ES-I3 (cell line): ENCODE data around the gene LKAAEAR1.

ENCODE experiments used
- H3K36me3 ChIP-seq: 2 replicates; pipeline ENCODE4 v1.6.1; 2013; ENCODE audit warnings: mild to moderate bottlenecking, low read length, control low read depth, moderate library complexity; ENCODE audit not compliant: insufficient read depth
- H3K4me1 ChIP-seq: 2 replicates; pipeline ENCODE4 v1.6.1; 2013; ENCODE audit warnings: mild to moderate bottlenecking, control low read depth, low read length; ENCODE audit not compliant: insufficient read depth
- H3K9ac ChIP-seq: 2 replicates; pipeline ENCODE4 v1.6.1; 2013; ENCODE audit warnings: low read depth, mild to moderate bottlenecking, low read length, moderate library complexity
- H3K9me3 ChIP-seq: 2 replicates; pipeline ENCODE4 v1.6.1; 2013; ENCODE audit warnings: mild to moderate bottlenecking, low read length, moderate library complexity; ENCODE audit not compliant: control insufficient read depth, insufficient read depth

The LKAAEAR1 gene

GRCh38 chr20:64053841-64054661 is 30.1 kb downstream of the LKAAEAR1 start:
- H3K4me1 ChIP-seq: peaks cover 19% of the 10 kb centered on the region; the same call in 1 of the 2 replicates

GRCh38 chr20:64052987-64053840 is 31.0 kb downstream of the LKAAEAR1 start:
- H3K4me1 ChIP-seq: peaks cover 19% of the 10 kb centered on the region; the same call in 1 of the 2 replicates
- H3K9ac ChIP-seq: no peak overlapping the region
- H3K36me3 ChIP-seq: no peaks in the 10 kb centered on the region
- H3K9me3 ChIP-seq: no peaks in the 10 kb centered on the region

More at GRCh38 chr20:64053841-64054661, 30.1 kb downstream of the LKAAEAR1 start:
- H3K9ac ChIP-seq: no peak overlapping the region
- H3K9me3 ChIP-seq: no peaks in the 10 kb centered on the region
- no peaks in the 10 kb centered on the region for H3K36me3 ChIP-seq

GRCh38 chr20:64052326-64052722 is 31.9 kb downstream of the LKAAEAR1 start:
- H3K4me1 ChIP-seq: peaks cover 16% of the 10 kb centered on the region; the same call in 1 of the 2 replicates
- no peaks in the 10 kb centered on the region for H3K36me3 ChIP-seq
- no peak overlapping the region for H3K9ac ChIP-seq
- no peaks in the 10 kb centered on the region for H3K9me3 ChIP-seq

- Histone ChIP-seq H3K36me3 (no peaks in the 10 kb centered on the region), H3K9me3 (no peaks in the 10 kb centered on the region), H3K9ac (no peak overlapping the region), H3K4me1 (peaks cover 12% of the 10 kb centered on the region; the same call in 1 of the 2 replicates)
These were observed 32.5 kb downstream of the LKAAEAR1 start for GRCh38 chr20:64051561-64052325.

GRCh38 chr20:64051033-64051452 is 33.2 kb downstream of the LKAAEAR1 start:
- Histone ChIP-seq H3K4me1 (peaks cover 12% of the 10 kb centered on the region; the same call in 1 of the 2 replicates), H3K9ac (no peak overlapping the region), H3K36me3 (no peaks in the 10 kb centered on the region), H3K9me3 (no peaks in the 10 kb centered on the region)

GRCh38 chr20:64050261-64051032 is 33.8 kb downstream of the LKAAEAR1 start:
- peaks cover 16% of the 10 kb centered on the region; the same call in 1 of the 2 replicates for H3K4me1 ChIP-seq
- no peaks in the 10 kb centered on the region for H3K36me3 ChIP-seq
- no peak overlapping the region for H3K9ac ChIP-seq
- H3K9me3 ChIP-seq: no peaks in the 10 kb centered on the region

GRCh38 chr20:64049878-64050260 is 34.3 kb downstream of the LKAAEAR1 start:
- H3K4me1 ChIP-seq: peaks cover 22% of the 10 kb centered on the region; the same call in 1 of the 2 replicates
- H3K9me3 ChIP-seq: no peaks in the 10 kb centered on the region
- no peaks in the 10 kb centered on the region for H3K36me3 ChIP-seq
- no peak overlapping the region; the same call in 1 of the 2 replicates for H3K9ac ChIP-seq

- H3K9me3 ChIP-seq: no peaks in the 10 kb centered on the region
- peak within 1 kb of the TSS; percentile 37 for H3K9ac ChIP-seq
- peaks cover 25% of the 10 kb centered on the region; the same call in 1 of the 2 replicates for H3K4me1 ChIP-seq
- H3K36me3 ChIP-seq: no peaks in the 10 kb centered on the region
These were observed 34.9 kb downstream of the LKAAEAR1 start, which contains the start of gene SOX18 for GRCh38 chr20:64049060-64049877. TSS of gene SOX18 (minus strand) at chr20:64049639. CDS start at chr20:64049516, 123 bp downstream.

- Histone ChIP-seq H3K36me3 (no peaks in the 10 kb centered on the region), H3K9me3 (no peaks in the 10 kb centered on the region), H3K4me1 (peaks cover 19% of the 10 kb centered on the region; the same call in 1 of the 2 replicates), H3K9ac (peak overlapping the region; percentile 37)
These were observed 35.7 kb downstream of the LKAAEAR1 start for GRCh38 chr20:64048402-64049044.

- Histone ChIP-seq H3K9ac (peak overlapping the region; percentile 37), H3K4me1 (peaks cover 18% of the 10 kb centered on the region; the same call in 1 of the 2 replicates), H3K9me3 (no peaks in the 10 kb centered on the region), H3K36me3 (no peaks in the 10 kb centered on the region)
These were observed 36.2 kb downstream of the LKAAEAR1 start for GRCh38 chr20:64047968-64048401.

GRCh38 chr20:64047046-64047389 is 37.2 kb downstream of the LKAAEAR1 start:
- Histone ChIP-seq H3K9ac (no peak overlapping the region), H3K9me3 (no peaks in the 10 kb centered on the region), H3K4me1 (peaks cover 18% of the 10 kb centered on the region; the same call in 1 of the 2 replicates), H3K36me3 (no peaks in the 10 kb centered on the region)

GRCh38 chr20:64045346-64046011 is 38.7 kb downstream of the LKAAEAR1 start:
- Histone ChIP-seq H3K4me1 (peaks cover 18% of the 10 kb centered on the region; the same call in 1 of the 2 replicates), H3K9ac (no peak overlapping the region), H3K9me3 (no peaks in the 10 kb centered on the region), H3K36me3 (no peaks in the 10 kb centered on the region)
